Urinary bladder (tissue), 4 donors: Measurements from ENCODE around the gene PPP6R2. TPM values are rescaled to one million over a fixed set of nuclear protein-coding genes. Genes with fewer than 3 reads are reported as not detected.

ENCODE experiments used
- DNase-seq: peaks from one replicate; pipeline ENCODE4 v3.0.0-alpha.2; 2015; ENCODE audit errors: extremely low spot score
- H3K27ac ChIP-seq: one replicate; pipeline ENCODE4 v1.5.1; 2013; ENCODE audit warnings: low read depth, mild to moderate bottlenecking, moderate library complexity
- H3K36me3 ChIP-seq: one replicate; pipeline ENCODE4 v1.6.1; 2013; ENCODE audit warnings: mild to moderate bottlenecking, moderate library complexity; ENCODE audit not compliant: insufficient read depth
- H3K4me1 ChIP-seq: one replicate; pipeline ENCODE4 v1.6.1; 2013; ENCODE audit warnings: mild to moderate bottlenecking, moderate library complexity; ENCODE audit not compliant: insufficient read depth
- H3K4me3 ChIP-seq: one replicate; pipeline ENCODE4 v1.5.1; 2013; ENCODE audit warnings: low read depth, low read length
- WGBS: extraction: QIAGEN DNeasy Blood & Tissue Kit; methylation state at CpG from one replicate; pipeline ENCODE4 v1.1.7; 2013; 5-methylcytosine and 5-hydroxymethylcytosine counted together
- polyA plus RNA-seq: library from polyadenylated mRNA; stranded (reverse); fragments of 200-250 nt; gene quantifications from one replicate; pipeline ENCODE4 v1.2.3, GENCODE V29; 2013
- total RNA-seq: library from RNA; depleted of rRNA; stranded (reverse); fragments of >200 nt; gene quantifications from one replicate; pipeline ENCODE4 v1.2.3, GENCODE V29; 2014
- donor health status: healthy with polysubstance abuse.
- donor health status: healthy.

The PPP6R2 gene
- 31.1 TPM for total RNA-seq
- 46.0 TPM for polyA plus RNA-seq

GRCh38 chr22:50342651-50343540, at the start of gene PPP6R2:
Gene PPP6R2, plus strand, starts transcription at chr22:50343327. Its CDS starts 50,582 bp downstream, at chr22:50393909.
- DNase-seq: no peak
- Histone ChIP-seq H3K27ac (no peak within 1 kb of the TSS), H3K36me3 (no peaks in the 10 kb centered on the region), H3K4me3 (peak within 1 kb of the TSS; percentile 98), H3K4me1 (peaks cover 3% of the 10 kb centered on the region)
- under 1% methylated on average over 87 of the region's 87 CpGs for WGBS

- Histone ChIP-seq H3K36me3 (peaks cover 3% of the 10 kb centered on the region), H3K4me1 (no peaks in the 10 kb centered on the region), H3K4me3 (peak overlapping the region; percentile 5), H3K27ac (peak overlapping the region; percentile 76)
- WGBS: 17% methylated on average over 42 of the region's 42 CpGs
- DNase-seq: no peak
Measured at GRCh38 chr22:50293441-50294318, 49.4 kb upstream of the PPP6R2 start.

- Histone ChIP-seq H3K36me3 (peaks cover 3% of the 10 kb centered on the region), H3K4me3 (no peak overlapping the region), H3K4me1 (no peaks in the 10 kb centered on the region), H3K27ac (peak overlapping the region; percentile 76)
- WGBS: 46% methylated on average over 5 of the region's 5 CpGs
- no peak for DNase-seq
Measured at GRCh38 chr22:50294319-50294656, 48.8 kb upstream of the PPP6R2 start.

GRCh38 chr22:50296658-50297490, 46.3 kb upstream of the PPP6R2 start:
- no peaks in the 10 kb centered on the region for H3K36me3 ChIP-seq
- DNase-seq: no peak
- WGBS: 69% methylated on average over 29 of the region's 29 CpGs
- H3K27ac ChIP-seq: peak overlapping the region; percentile 14
- H3K4me3 ChIP-seq: no peak overlapping the region
- no peaks in the 10 kb centered on the region for H3K4me1 ChIP-seq

- Histone ChIP-seq H3K4me1 (no peaks in the 10 kb centered on the region), H3K4me3 (no peak overlapping the region), H3K27ac (peak overlapping the region; percentile 14), H3K36me3 (no peaks in the 10 kb centered on the region)
- no peak for DNase-seq
- 86% methylated on average over 20 of the region's 20 CpGs for WGBS
Measured at GRCh38 chr22:50297510-50298265, 45.4 kb upstream of the PPP6R2 start.

GRCh38 chr22:50298266-50298637, 44.9 kb upstream of the PPP6R2 start:
- no peaks in the 10 kb centered on the region for H3K4me1 ChIP-seq

GRCh38 chr22:50298937-50299784, 44.0 kb upstream of the PPP6R2 start:
- Histone ChIP-seq H3K36me3 (no peaks in the 10 kb centered on the region), H3K4me3 (peak overlapping the region; percentile 42), H3K27ac (peak overlapping the region; percentile 4), H3K4me1 (peaks cover 2% of the 10 kb centered on the region)
- DNase-seq: no peak
- 30% methylated on average over 59 of the region's 59 CpGs for WGBS

More at GRCh38 chr22:50298266-50298637, 44.9 kb upstream of the PPP6R2 start:
- H3K4me3 ChIP-seq: no peak overlapping the region
- no peaks in the 10 kb centered on the region for H3K36me3 ChIP-seq
- H3K27ac ChIP-seq: no peak overlapping the region
- 82% methylated on average over 4 of the region's 4 CpGs for WGBS
- DNase-seq: no peak

GRCh38 chr22:50299785-50300619, 43.1 kb upstream of the PPP6R2 start:
- WGBS: 36% methylated on average over 93 of the region's 93 CpGs
- Histone ChIP-seq H3K4me3 (peak overlapping the region; percentile 42), H3K36me3 (no peaks in the 10 kb centered on the region), H3K27ac (no peak overlapping the region), H3K4me1 (peaks cover 2% of the 10 kb centered on the region)
- DNase-seq: no peak

- WGBS: 79% methylated on average over 14 of the region's 14 CpGs
- no peak overlapping the region for H3K4me3 ChIP-seq
Measured at GRCh38 chr22:50300620-50301257, 42.4 kb upstream of the PPP6R2 start.

GRCh38 chr22:50301581-50301991, 41.5 kb upstream of the PPP6R2 start:
- Histone ChIP-seq H3K4me1 (peaks cover 2% of the 10 kb centered on the region), H3K4me3 (no peak overlapping the region), H3K36me3 (no peaks in the 10 kb centered on the region), H3K27ac (no peak overlapping the region)
- WGBS: 34% methylated on average over 17 of the region's 17 CpGs
- DNase-seq: no peak

More at GRCh38 chr22:50300620-50301257, 42.4 kb upstream of the PPP6R2 start:
- DNase-seq: no peak
- Histone ChIP-seq H3K4me1 (peaks cover 2% of the 10 kb centered on the region), H3K27ac (no peak overlapping the region), H3K36me3 (no peaks in the 10 kb centered on the region)

- no peak for DNase-seq
- 42% methylated on average over 9 of the region's 9 CpGs for WGBS
- Histone ChIP-seq H3K4me1 (peaks cover 2% of the 10 kb centered on the region), H3K4me3 (no peak overlapping the region), H3K36me3 (no peaks in the 10 kb centered on the region), H3K27ac (peak overlapping the region; percentile 51)
Measured at GRCh38 chr22:50302041-50302541, 41.0 kb upstream of the PPP6R2 start.
